Kidney (tissue), 14 donors: Measurements from ENCODE around the gene SPOCK1. TPM values are rescaled to one million over a fixed set of nuclear protein-coding genes. Genes with fewer than 3 reads are reported as not detected.
"Not testable (repeated sequence)": the region's sequence is repeated elsewhere in the genome, so short reads cannot be mapped to it uniquely, and the experiment has no call there.

Experiments
- DNase-seq, 5 donors: peaks; one replicate each; pipeline ENCODE4 v3.0.0-alpha.2; 2013 to 2020
- FAIRE-seq: peaks from 2 replicates; lab custom pipeline; 2012; peaks lifted over from hg19 to GRCh38; lab: Jason Lieb, UNC
- H3K27ac ChIP-seq, 2 donors: one replicate each; pipeline ENCODE4 v1.7.0; 2013; ENCODE audit warnings: low read depth in 2 of 2, low read length in 2 of 2, inconsistent platforms in 1 of 2
- H3K27me3 ChIP-seq: one replicate; pipeline ENCODE4 v1.7.1; 2013; ENCODE audit warnings: low read length, inconsistent platforms; ENCODE audit not compliant: control insufficient read depth, insufficient read depth
- H3K36me3 ChIP-seq, 3 donors: one replicate each; pipeline versions ENCODE4 v1.7.0 to v1.7.1; 2013; ENCODE audit warnings: low read length in 3 of 3, control low read depth in 1 of 3, inconsistent platforms in 1 of 3; ENCODE audit not compliant: insufficient read depth in 3 of 3, control insufficient read depth in 2 of 3
- H3K4me1 ChIP-seq, 3 donors: one replicate each; pipeline versions ENCODE4 v1.7.0 to v1.7.1; 2013; ENCODE audit warnings: low read length in 3 of 3, inconsistent platforms in 1 of 3, low read depth in 1 of 3; ENCODE audit not compliant: control insufficient read depth in 2 of 3, insufficient read depth in 2 of 3
- H3K4me3 ChIP-seq, 3 donors: one replicate each; pipeline versions ENCODE4 v1.7.0 to v1.8.1; 2013; ENCODE audit warnings: low read length in 3 of 3, control low read depth in 1 of 3, inconsistent platforms in 1 of 3
- H3K9ac ChIP-seq, 3 donors: one replicate each; pipeline versions ENCODE4 v1.7.0 to v1.7.1; 2013; ENCODE audit warnings: low read length in 3 of 3, control low read depth in 1 of 3, inconsistent platforms in 1 of 3
- H3K9me3 ChIP-seq, 3 donors: one replicate each; pipeline versions ENCODE4 v1.7.0 to v1.7.1; 2013; ENCODE audit warnings: low read length in 3 of 3, control low read depth in 1 of 3, inconsistent platforms in 1 of 3; ENCODE audit not compliant: control insufficient read depth in 2 of 3, insufficient read depth in 1 of 3
- intact Hi-C: fragments of 100-400 bp; cut with DNase I; formaldehyde crosslinking; loops from one replicate; pipeline ENCODE4 v1.11.1; 2022
- polyA plus RNA-seq: library from polyadenylated mRNA; stranded (reverse); fragments of 350-450 nt; fragmentation: Illumina TruSeq; extraction: RNeasy Lipid Tissue Mini Kit (QIAGEN cat#74804); gene quantifications from one replicate; pipeline ENCODE4 v1.2.3, GENCODE V29; 2014; ENCODE audit warnings: low read depth, low replicate concordance; ENCODE audit not compliant: insufficient read depth
- total RNA-seq: library from RNA; stranded (reverse); fragmentation: NEBNext Ultra II Directional; extraction: Animal tissue kit (Norgen Biotek cat#: 25700); gene quantifications from one replicate; pipeline ENCODE4 v1.2.1, GENCODE V29; 2021
- TF ChIP-seq, protein P1 (sequence below): IDR thresholded peaks from 3 replicates; pipeline ENCODE4 v1.5.1; 2012; ENCODE audit warnings: mild to moderate bottlenecking, moderate library complexity, borderline replicate concordance; ENCODE audit not compliant: insufficient read depth; ENCODE audit errors: extremely low read depth
- donor health status: control.
- donor health status: control.
- donor health status: control.
- donor health status: control.
- donor health status: control.
- donor health status: DM: yes; HTN: yes; CAD: no.
- donor health status: Normal renal cell carcinoma (clear cell type).

SPOCK1 gene
- total and polyA plus RNA-seq, 2 donors from 2014 or later: 15.7 to 32.8 TPM

DNA sequence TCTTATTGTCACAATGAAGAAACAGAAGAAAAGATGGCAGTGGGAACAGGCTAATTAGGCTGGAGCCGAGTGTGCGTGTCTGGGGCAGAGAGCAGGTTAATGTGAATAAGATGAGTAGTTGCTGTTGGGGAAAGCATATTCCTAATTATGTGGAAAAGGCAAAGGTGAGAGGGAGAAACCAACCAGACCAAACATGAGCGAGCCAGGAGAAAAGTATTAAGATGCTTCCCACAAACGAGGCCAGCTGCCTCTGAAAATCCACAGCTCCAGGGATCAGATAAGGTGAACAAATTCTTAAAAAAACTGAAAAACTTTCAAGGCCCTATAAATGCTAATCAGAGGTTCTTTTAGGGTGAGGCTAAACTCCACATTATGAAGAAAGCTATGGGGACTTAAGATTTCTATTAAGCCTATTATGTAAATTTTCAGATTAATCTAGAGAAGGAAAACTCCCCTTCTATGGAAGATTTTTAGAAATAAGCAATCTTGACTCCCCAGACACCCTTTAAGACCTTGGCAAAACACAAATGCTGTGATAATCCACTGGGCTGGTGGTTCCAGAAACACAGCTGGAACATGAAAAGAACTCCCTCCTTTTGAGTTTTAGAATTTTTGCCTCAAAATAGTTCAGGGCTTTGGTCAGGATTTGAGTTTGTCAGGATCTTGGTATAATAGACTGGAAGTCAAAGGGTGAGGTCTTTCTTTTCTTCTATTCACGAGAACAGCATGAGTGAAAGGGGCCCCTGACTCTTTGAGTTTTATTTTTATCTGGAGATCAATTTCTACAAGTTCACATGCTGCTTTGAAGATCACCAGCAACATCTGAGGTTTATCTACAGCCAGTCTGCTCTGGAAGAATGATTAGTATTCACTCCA lies 238.1 kb downstream of the SPOCK1 start:
- Histone ChIP-seq H3K9me3 (no peaks in the 10 kb centered on the region), H3K4me3 (no peak overlapping the region), H3K27ac (no peak overlapping the region), H3K36me3 (no peaks in the 10 kb centered on the region), H3K27me3 (no peaks in the 10 kb centered on the region), H3K9ac (no peak overlapping the region), H3K4me1 (peaks cover 0 to 3% (median 0%) of the 10 kb centered on the region in 3 donors)
- intact Hi-C loops: no loop called here
- no peak for DNase-seq
- FAIRE-seq: no peak
- TF ChIP-seq, protein P1, sequence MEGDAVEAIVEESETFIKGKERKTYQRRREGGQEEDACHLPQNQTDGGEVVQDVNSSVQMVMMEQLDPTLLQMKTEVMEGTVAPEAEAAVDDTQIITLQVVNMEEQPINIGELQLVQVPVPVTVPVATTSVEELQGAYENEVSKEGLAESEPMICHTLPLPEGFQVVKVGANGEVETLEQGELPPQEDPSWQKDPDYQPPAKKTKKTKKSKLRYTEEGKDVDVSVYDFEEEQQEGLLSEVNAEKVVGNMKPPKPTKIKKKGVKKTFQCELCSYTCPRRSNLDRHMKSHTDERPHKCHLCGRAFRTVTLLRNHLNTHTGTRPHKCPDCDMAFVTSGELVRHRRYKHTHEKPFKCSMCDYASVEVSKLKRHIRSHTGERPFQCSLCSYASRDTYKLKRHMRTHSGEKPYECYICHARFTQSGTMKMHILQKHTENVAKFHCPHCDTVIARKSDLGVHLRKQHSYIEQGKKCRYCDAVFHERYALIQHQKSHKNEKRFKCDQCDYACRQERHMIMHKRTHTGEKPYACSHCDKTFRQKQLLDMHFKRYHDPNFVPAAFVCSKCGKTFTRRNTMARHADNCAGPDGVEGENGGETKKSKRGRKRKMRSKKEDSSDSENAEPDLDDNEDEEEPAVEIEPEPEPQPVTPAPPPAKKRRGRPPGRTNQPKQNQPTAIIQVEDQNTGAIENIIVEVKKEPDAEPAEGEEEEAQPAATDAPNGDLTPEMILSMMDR: no peak

DNA sequence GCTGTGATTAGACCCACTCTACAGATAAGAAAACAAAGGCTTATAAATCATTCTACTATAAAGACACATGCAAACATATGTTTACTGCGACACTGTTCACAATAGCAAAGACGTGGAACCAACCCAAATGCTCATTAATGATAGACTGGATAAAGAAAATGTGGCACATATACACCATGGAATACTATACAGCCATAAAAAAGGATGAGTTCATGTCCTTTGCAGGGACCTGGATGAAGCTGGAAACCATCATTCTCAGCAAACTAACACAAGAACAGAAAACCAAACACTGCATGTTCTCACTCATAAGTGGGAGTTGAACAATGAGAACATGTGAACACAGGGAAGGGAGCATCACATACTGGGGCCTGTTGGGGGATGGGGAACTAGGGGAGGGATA lies 240.0 kb downstream of the SPOCK1 start:
- H3K36me3 ChIP-seq, H3K27ac ChIP-seq, DNase-seq, H3K4me1 ChIP-seq, H3K9me3 ChIP-seq, FAIRE-seq, H3K4me3 ChIP-seq, H3K27me3 ChIP-seq, H3K9ac ChIP-seq, intact Hi-C loops: not testable (repeated sequence)

DNA sequence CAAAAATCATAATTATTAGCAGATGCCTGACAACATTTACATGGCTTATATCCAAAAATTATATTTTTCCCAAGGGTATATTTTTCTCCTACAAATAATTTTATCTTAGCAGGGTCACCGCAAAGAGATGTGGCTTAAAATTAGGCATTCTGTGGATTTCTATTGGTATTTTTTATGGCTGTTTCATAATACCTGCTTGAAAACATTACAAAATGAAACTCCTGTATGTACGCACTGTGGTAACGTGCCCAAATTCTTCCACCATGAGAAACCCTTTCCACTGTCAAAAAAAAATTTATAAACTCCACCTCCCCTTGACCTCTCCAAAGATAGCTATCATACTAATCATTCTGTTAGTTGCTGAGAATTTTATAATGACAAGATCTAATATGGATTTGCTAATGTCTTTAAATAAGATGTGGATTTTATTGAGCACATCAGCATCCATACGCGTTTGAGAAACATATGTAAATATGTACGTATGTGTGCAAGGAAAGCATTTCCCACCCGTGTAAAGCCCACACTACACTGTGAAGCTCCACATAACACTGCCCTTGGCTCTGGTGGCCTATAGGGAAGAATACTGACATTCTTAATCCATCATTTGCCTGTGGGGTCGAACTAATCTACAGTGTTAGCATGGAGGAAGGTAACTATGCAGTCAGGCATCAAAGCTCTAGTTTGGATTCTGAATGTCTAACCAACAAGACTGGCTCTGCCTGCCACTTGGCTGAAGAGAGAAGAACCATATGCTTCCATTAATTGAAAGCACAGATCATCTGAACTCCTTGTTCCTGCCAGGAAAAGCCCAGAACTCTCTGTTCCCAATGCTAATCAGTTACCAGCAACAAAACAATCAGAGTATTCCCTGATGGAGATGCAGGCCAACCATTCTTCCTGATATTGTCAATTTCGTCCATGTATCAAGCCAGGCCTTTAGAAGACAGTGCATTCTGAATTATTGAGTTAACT lies 244.7 kb downstream of the SPOCK1 start:
- H3K4me1 ChIP-seq: peaks cover 0 to 4% (median 0%) of the 10 kb centered on the region in 3 donors
- no peaks in the 10 kb centered on the region for H3K36me3 ChIP-seq
- no peaks in the 10 kb centered on the region for H3K27me3 ChIP-seq
- H3K27ac ChIP-seq: peak overlapping the region in 1 of 2 donors; percentile 41
- FAIRE-seq (no peak), DNase-seq (no peak)
- no peaks in the 10 kb centered on the region for H3K9me3 ChIP-seq
- TF ChIP-seq, protein P1: no peak
- H3K4me3 ChIP-seq: no peak overlapping the region
- intact Hi-C loops: no loop called here
- no peak overlapping the region for H3K9ac ChIP-seq
